Astrocyte (in vitro differentiated cells and primary cell): ENCODE data around the gene YKT6.

ENCODE experiments used
- EZH2 ChIP-seq: IDR thresholded peaks from 2 replicates; pipeline ENCODE4 v1.6.1; 2012; ENCODE audit warnings: mild to moderate bottlenecking, low read length, inconsistent platforms; ENCODE audit not compliant: insufficient read depth
- TF ChIP-seq, protein P1 (sequence below): IDR thresholded peaks from 2 replicates; pipeline ENCODE4 v1.5.1; 2011; ENCODE audit warnings: low read depth, mild to moderate bottlenecking, inconsistent platforms, low read length, moderate library complexity; ENCODE audit not compliant: insufficient read depth

GRCh38 chr7:44220358-44221112 is 19.8 kb downstream of the YKT6 start:
- TF ChIP-seq, protein P1, sequence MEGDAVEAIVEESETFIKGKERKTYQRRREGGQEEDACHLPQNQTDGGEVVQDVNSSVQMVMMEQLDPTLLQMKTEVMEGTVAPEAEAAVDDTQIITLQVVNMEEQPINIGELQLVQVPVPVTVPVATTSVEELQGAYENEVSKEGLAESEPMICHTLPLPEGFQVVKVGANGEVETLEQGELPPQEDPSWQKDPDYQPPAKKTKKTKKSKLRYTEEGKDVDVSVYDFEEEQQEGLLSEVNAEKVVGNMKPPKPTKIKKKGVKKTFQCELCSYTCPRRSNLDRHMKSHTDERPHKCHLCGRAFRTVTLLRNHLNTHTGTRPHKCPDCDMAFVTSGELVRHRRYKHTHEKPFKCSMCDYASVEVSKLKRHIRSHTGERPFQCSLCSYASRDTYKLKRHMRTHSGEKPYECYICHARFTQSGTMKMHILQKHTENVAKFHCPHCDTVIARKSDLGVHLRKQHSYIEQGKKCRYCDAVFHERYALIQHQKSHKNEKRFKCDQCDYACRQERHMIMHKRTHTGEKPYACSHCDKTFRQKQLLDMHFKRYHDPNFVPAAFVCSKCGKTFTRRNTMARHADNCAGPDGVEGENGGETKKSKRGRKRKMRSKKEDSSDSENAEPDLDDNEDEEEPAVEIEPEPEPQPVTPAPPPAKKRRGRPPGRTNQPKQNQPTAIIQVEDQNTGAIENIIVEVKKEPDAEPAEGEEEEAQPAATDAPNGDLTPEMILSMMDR = no peak
- no peak for TF ChIP-seq EZH2
